GM20000 (cell line): Measurements from ENCODE around the gene HOXC10.

Experiments used
- DNase-seq: peaks from one replicate; pipeline ENCODE4 v3.0.0; 2012; ENCODE audit warnings: low spot score
- TF ChIP-seq, protein P1 (sequence below): IDR thresholded peaks from 2 replicates; pipeline ENCODE4 v1.5.1; 2012; ENCODE audit warnings: mild to moderate bottlenecking, control low read depth; ENCODE audit errors: extremely low read depth, missing control alignments

Gene HOXC10

DNA sequence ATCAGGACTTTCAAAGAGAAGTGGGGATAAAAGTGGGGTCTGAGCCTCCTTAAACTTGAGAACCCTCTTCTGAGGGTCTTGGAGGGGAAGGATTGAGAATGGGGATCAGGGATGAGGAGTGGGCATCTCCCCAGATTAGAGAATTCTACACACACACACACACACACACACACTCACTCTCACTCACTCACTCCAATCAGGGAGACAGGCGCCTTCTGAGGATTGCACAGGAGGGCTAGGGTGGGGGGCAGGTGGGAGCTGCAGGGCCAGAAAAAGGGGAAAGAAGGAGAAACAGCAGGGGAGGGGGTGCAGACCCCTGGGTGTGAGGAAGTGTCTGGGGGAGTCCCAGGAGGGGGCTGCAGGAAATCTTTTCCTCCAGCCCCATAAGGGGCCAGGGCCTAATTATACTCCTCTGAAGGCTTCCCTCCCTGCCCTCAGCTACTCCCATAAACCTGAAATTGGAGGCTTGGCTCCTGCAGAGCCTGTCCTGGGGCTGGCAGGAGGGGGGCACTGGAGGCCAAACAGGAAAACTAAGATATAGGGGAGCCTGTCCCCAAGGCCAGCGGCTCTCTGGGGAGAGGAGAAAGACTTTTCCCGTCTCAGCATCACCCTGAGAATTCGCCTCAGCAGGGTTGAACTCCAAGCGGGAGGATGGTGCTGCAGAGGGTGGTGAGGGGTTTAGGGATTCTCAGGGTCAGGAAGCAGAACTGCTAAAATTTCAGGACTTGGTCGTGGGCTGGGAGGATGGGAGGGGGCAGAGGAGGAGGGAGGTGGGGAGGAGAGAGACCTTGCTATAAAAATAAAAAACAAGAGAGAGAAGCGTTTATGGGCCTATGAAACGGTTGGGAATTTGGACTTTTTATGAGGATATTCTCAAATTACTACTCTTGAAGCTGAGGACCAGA, 16.6 kb downstream of the HOXC10 start:
- TF ChIP-seq, protein P1, sequence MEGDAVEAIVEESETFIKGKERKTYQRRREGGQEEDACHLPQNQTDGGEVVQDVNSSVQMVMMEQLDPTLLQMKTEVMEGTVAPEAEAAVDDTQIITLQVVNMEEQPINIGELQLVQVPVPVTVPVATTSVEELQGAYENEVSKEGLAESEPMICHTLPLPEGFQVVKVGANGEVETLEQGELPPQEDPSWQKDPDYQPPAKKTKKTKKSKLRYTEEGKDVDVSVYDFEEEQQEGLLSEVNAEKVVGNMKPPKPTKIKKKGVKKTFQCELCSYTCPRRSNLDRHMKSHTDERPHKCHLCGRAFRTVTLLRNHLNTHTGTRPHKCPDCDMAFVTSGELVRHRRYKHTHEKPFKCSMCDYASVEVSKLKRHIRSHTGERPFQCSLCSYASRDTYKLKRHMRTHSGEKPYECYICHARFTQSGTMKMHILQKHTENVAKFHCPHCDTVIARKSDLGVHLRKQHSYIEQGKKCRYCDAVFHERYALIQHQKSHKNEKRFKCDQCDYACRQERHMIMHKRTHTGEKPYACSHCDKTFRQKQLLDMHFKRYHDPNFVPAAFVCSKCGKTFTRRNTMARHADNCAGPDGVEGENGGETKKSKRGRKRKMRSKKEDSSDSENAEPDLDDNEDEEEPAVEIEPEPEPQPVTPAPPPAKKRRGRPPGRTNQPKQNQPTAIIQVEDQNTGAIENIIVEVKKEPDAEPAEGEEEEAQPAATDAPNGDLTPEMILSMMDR: no peak
- DNase-seq: no peak

DNA sequence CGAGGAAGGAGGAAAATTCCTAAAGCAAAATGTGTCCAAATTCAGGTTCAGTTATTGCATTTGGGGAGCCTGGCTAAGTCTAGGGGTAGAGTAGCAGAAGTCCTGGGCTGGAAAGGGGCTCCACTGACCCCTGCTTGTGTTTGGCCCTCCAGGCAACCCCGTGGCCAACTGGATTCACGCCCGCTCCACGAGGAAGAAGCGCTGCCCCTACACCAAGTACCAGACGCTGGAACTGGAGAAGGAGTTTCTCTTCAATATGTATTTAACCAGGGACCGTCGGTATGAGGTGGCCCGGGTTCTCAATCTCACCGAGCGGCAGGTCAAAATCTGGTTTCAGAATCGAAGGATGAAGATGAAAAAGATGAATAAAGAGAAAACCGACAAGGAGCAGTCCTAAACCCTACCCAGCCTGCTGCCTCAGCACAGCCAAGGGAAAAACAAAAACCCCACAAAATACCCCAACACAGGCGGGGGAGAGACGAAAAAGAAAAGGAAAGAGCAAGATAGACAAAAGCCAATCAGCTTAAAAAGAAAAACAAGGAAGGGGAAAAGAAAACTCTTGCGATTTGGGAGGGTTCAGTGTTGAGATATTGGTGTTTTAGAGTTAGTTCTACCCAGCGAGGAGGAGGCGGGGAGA, 17.4 kb downstream of the HOXC10 start:
- TF ChIP-seq, protein P1: no peak
- no peak for DNase-seq

DNA sequence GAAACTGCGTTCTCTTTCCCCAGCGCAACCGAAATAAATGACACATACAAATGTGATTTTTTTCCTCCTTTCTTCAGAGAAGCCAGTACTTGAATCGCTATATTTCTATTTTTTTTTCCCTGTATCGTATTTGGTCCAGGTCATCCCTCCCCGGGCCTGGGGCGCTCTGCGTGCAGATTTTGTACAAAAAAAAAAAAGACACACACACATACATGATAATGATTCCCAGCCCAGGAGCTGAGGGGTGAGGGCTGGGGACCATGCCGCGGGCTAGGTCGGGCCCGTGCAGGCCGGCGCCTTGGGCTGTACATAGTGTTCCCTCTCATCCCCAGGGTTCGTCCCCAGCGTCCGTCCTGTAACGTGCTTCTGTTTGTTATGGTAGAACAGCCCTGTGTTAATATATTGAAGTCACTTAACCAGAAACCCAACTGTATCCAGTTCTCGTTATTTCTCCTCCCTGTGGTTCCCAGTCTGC, 18.0 kb downstream of the HOXC10 start:
- no peak for DNase-seq
- TF ChIP-seq, protein P1: no peak

DNA sequence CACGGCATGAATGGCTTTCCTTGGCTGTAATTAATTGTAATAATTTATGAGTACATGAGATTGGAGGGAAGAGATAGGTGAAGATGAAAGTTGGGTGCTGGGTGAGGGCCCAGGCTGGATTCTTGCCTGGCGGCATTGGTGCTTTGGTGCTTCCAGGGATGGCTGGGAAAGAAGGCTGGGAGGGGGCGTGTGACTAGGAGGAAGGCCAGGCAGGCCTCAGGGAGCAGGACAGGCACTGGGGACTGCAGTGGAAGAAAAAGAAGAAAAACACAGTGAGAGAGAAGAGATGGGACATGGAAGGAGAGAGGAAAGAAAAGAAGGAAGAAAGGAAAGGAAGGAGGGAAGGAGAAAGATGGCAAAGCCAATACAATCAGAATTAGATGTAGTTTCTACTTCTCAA, 18.7 kb downstream of the HOXC10 start:
- TF ChIP-seq, protein P1: no peak
- DNase-seq: no peak

DNA sequence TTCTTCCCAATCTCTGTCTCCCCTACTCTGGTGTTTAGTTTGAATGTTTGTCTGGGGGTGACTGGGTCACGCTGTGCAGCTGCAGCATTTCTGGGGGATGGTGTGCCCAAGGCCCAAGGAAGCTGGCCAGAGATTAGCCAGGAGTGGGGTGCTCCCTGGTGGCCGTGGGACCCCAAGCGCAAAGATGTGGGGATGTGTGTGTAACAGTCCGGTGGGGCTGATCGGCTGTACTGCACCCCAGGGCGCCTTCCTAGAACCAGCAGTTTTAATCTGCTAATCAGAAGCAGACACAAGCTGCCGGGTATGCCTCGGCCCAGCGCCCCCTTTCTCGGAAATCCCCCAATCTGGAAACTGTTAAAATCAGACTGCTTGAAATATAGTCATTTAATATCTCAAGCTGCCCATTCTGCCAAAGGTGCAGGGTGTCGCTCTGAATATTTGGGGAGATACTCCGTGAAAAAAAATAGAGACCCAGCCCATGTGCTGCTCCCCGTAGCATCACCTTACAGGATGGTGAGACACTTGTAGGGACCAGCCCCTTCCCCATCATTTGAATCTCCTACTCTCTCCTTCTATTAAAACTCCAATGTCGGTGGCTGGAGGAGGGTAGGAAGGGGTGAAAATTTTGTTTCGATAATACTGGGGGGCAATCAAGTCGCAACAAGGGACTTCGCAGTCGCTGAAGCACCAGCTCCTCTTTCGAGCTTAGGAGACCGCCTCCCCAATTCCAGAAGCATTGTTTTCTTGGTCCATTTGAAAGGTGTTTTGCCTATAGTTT, 19.3 kb downstream of the HOXC10 start:
- TF ChIP-seq, protein P1: no peak
- DNase-seq: no peak

DNA sequence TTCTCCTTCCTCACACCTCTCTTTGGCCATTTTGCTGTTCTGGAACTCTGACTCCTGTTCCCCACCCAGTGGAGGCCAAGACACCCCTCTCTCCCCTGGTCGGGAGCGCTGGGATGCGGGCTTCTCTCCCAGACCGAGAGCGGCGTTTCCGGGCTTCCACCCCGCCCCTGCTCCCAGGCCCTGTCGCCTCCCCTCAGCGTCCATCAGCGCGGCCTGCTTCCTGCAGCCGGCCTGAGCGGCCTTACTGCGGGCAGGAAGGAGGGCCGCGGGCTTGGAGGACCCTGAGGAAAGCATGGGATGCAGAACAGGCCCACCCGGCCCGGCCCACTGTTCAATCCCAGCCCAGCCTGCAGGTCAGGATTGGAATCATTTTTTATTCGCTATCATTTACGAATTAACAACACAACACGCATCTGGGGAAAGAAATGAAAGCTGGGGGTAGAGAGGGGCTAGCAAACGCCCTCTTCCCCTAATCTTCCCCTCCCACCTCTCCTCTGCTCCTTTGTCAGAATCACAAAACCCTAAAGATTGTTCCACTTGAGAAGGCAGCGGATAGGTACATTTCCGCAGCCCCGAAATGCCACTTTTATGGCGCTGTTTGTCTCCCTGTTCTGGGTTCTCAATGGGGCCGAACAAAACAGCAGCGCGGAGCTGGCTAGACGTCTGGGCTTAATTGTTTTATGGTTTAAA, 20.0 kb downstream of the HOXC10 start:
- DNase-seq: no peak
- TF ChIP-seq, protein P1: no peak
